Measurements from ENCODE around the gene CNTN5.

CNTN5 gene

DNA sequence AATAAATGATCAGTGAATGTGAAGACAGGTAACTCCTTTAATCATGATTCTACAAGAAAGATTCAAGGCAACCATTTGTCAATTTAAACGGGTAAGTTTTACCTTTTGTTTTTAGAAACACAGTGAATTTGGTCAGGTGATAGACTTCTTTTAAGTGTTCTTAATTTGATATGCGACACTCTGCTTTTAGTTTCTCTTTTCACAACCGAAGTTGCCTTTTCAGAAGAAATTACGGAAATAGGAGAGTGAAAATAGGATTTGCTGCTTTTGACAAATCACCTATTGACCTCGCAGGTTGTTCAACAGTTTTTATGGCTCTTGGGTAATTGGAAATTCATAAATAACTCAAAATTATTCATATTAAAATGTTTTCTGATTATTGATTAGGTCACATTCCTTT, 142.1 kb downstream of the CNTN5 start:
- DNase-seq (ENCODE audit: low read depth in 4 of 4, low spot score in 1 of 4), result no peak

GRCh38 chr11:99170591-99170990, 149.8 kb downstream of the CNTN5 start:
- DNase-seq (ENCODE audit: low read depth in 4 of 4, low spot score in 1 of 4), result no peak

- DNase-seq (ENCODE audit: low read depth in 4 of 4, low spot score in 1 of 4), result no peak
These were observed 150.6 kb downstream of the CNTN5 start for GRCh38 chr11:99171330-99171729.

- DNase-seq (ENCODE audit: low read depth in 4 of 4, low spot score in 1 of 4), result no peak
These were observed 155.7 kb downstream of the CNTN5 start for GRCh38 chr11:99176430-99176829.

- DNase-seq (ENCODE audit: low read depth in 4 of 4, low spot score in 1 of 4), result no peak
These were observed 156.7 kb downstream of the CNTN5 start for GRCh38 chr11:99177446-99177845.

DNA sequence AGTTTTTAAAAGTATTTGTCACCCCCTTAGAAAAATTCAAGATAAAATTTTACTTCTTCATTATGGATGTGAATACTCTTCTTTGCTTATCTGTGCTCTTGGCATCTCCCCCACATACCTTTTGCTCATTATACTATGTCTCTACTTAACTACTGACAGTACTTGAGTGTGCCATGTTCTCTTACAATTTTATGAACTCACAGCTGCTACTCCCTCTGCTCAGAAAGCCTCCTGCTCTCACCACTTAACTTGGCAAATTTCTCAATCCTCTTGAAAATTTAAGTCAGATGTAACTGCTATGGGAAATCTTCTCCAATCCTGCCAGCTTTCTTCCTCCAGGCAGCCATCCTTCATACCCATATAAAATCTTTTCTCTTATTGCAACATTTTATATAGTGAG, 163.4 kb downstream of the CNTN5 start:
- DNase-seq (ENCODE audit: low read depth in 4 of 4, low spot score in 1 of 4), result no peak

- DNase-seq (ENCODE audit: low read depth in 4 of 4, low spot score in 1 of 4), result no peak
These were observed 167.5 kb downstream of the CNTN5 start for GRCh38 chr11:99188221-99188620.

GRCh38 chr11:99192716-99193115, 172.0 kb downstream of the CNTN5 start:
- no peak for DNase-seq (ENCODE audit: low read depth in 4 of 4, low spot score in 1 of 4)

DNA sequence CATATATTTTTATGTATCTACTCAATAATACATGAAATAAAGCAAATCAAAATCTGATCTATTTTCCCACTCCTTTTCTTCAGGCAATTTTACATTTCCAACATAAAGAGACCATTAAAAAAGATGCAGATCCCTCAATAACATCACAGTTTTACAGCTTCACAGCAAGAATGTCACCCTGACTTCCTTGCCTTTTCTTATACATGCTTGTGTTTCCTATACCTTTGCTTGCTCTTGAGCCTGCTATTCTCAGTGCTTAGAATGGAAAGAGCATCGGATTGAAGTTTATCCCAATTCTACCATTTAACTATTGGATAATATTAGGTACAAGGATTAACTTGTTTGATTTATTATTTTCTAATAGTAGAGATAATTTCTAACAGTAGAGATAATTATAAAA, 176.7 kb downstream of the CNTN5 start:
- no peak for DNase-seq (ENCODE audit: low read depth in 4 of 4, low spot score in 1 of 4)

DNA sequence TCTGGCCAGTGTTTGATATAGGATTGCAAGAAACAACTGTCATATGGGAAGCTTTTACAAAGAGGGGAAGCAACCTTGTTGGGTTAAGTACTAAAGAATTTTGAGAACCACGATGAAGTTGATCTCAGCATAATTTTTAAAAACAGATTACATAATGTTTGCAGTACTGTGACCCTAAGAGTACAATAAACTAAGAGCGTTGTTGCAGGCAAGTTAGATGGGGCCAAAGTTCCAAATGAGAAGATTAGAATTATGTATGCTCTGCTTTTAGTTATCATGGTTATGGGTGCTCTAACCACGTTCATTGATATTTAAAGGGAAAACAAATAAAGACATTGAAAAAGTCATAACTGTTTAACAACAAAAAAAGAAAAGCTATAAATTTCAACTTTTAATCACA, 177.5 kb downstream of the CNTN5 start:
- no peak for DNase-seq (ENCODE audit: low read depth in 4 of 4, low spot score in 1 of 4)

DNA sequence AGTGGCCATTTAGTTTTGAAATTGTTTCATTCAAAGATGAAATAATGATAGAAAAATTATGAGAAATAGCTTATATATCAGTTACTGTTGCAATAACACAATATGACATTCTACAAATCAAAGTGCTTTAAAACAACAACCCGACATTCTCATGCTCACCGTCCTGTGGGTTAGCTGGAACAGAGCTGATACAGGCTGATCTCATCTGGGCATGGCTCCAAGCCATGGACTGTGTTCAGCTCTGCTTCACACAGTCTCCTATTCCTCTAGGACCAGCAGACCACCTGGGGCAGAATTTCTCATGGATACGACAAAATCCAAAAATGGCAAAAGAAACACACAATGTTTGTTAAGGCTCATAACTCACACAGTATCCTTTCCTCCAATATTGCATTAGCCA, 178.6 kb downstream of the CNTN5 start:
- no peak for DNase-seq (ENCODE audit: low read depth in 4 of 4, low spot score in 1 of 4)

DNA sequence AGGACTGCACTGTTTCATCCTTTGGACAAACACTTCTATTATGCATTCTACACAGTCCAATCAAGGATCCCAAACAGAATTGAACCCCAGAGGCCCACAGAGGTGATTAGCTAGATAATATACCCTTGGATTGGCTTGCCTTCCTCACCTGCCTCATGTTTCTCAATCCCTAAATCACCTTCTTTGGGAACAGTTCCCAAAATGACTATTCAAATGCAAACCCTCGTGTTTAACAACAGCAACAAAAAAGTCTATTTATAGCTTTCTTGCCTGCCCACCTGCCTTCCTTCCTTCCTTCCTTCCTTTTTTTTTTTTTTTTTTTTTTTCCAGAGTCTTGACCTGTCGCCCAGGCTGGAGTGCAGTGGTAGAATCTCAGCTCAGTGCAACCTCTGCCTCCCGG, 180.0 kb downstream of the CNTN5 start:
- DNase-seq (ENCODE audit: low read depth in 4 of 4, low spot score in 1 of 4), result no peak

DNA sequence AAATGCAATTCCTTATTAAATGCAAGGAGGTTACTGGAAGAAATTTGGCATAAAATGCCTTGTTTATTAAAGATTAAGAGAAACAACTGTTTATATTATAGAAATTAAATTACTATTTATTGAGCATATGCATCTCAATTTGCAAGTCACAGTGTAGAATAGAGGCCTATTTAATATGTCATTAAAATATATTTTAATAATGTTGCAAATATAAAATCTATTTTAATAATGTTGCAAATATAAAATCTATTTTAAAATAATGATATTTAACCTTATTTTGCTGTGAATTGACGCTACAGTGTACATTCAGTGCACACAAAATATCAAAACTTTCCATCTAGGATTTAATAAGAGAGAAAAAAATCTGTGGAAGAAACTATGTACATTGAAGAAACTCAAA, 188.1 kb downstream of the CNTN5 start:
- no peak for DNase-seq (ENCODE audit: low read depth in 4 of 4, low spot score in 1 of 4)

DNA sequence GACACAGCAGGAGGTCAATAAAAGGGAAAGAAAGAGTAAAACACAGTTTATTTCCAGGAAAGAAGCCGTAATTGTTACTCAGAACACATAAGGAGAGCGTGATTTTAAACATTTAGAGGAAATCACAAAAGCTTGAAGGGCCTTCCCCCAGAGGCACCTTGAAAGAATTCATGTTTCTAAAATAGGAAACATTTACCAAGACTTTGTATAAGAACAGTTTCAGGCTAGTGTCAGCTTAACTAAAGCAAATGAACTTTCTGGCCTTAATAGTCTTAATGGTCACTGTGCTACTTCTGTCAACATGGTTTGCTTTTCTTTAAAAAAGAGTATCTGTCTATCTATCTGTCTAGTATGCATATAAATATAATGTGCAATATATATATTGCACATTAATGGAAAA, 208.8 kb downstream of the CNTN5 start:
- DNase-seq (ENCODE audit: low read depth in 4 of 4, low spot score in 1 of 4), result no peak

GRCh38 chr11:99234534-99234933, 213.8 kb downstream of the CNTN5 start:
- no peak for DNase-seq (ENCODE audit: low read depth in 4 of 4, low spot score in 1 of 4)

GRCh38 chr11:99238401-99238800, 217.7 kb downstream of the CNTN5 start:
- DNase-seq (ENCODE audit: low read depth in 4 of 4, low spot score in 1 of 4), result no peak

DNA sequence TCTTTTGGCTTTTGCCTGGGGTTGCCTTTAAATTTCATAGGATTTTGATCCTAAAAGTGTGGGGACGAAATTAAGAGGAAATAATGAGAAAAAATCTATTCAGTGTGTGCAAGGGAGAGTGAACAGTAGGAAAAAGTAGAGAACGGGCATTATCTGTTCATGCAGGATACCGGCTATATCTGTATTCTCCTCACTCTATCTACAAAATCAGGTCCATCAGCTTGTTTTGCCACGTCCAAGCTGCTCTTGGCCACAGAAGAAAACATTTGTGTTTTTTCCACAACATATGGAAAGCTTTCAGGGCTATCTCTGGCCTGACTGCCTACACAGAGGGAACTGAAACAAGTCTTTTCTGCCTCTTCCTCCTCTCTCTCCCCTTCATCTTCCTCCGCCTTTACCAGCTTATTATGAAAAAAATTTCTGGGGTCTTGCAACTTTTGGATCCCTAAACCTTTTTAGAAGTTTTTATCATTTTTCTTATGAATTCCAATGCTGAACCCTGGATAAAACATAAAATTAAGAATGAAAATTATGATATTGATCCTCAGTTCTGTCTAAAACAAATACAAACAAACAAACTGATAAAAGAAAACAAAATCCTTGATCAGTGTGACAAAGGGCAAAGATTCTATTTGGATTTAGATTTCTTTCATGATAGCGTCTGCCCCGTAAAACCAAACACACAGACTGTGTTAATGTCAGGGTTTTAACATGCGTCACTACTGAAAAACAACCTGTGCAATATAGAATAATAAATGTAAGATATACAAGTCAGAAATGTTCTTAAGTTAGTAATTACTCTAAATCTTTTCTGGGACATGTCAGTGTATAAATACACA, 219.7 kb downstream of the CNTN5 start:
- DNase-seq (ENCODE audit: low read depth in 4 of 4, low spot score in 1 of 4), result no peak

- DNase-seq (ENCODE audit: low read depth in 4 of 4, low spot score in 1 of 4), result no peak
These were observed 220.3 kb downstream of the CNTN5 start for GRCh38 chr11:99241066-99241465.

DNA sequence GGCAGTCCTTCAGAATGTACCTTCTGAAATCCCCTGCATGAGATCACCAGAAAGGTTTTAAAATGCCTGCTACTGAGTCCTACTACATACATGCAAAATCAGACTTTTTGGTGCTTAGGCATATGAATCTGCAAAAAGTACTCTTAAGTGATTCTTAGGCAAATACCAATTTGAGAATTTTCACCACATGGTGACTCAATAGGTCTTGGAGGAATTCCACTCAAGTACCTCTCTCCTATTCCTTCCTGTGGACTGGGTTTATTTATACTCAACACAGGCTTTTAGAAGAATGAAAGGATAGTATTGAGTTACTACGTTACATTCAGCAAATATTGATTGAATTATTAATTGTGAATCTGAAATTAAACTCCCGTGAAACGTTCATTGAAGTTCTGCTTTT, 223.9 kb downstream of the CNTN5 start:
- DNase-seq (ENCODE audit: low read depth in 4 of 4, low spot score in 1 of 4), result no peak

- DNase-seq (ENCODE audit: low read depth in 4 of 4, low spot score in 1 of 4), result no peak
These were observed 225.4 kb downstream of the CNTN5 start for GRCh38 chr11:99246199-99246598.

- no peak for DNase-seq (ENCODE audit: low read depth in 4 of 4, low spot score in 1 of 4)
These were observed 235.9 kb downstream of the CNTN5 start for GRCh38 chr11:99256614-99257013.

GRCh38 chr11:99257131-99257530, 236.4 kb downstream of the CNTN5 start:
- no peak for DNase-seq (ENCODE audit: low read depth in 4 of 4, low spot score in 1 of 4)

DNA sequence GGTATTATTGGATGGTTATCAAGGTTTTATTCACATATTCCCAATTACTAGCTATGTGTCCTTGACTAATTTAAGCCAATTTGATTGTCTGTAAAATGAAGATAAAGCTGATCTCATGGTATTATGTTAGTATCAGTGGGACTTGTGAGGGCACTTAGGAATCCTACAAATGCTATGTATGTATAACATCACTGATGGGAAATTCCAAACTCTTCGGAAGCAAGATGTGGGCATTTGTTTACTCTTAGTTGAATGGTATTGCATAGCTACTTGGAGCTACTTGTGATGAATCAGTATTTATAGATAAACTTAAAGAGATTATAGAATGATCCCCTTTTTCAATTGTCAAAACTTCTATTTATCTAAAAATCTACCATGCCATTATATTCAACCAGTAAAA, 239.9 kb downstream of the CNTN5 start:
- no peak for DNase-seq (ENCODE audit: low read depth in 4 of 4, low spot score in 1 of 4)

Measured in stimulated activated CD4-positive, alpha-beta T cell treated with anti-CD3 and anti-CD28 coated beads, Interleukin-1b, Interleukin-23, amount 100 ng/mL, for 24 hours (primary cell).